ENCODE measurements around the gene SYPL2. TPM values are rescaled to one million over a fixed set of nuclear protein-coding genes. Genes with fewer than 3 reads are reported as not detected.

The SYPL2 gene
- total RNA-seq, 1 experiment from 2014 or later: 2.5 TPM

GRCh38 chr1:109498161-109498801 is 31.9 kb downstream of the SYPL2 start:
- no peak overlapping the region for H2BK5ac ChIP-seq (ENCODE audit: insufficient read length, low read length)
- no peak overlapping the region for H3K23ac ChIP-seq (ENCODE audit: insufficient read length, low read depth, low read length)
- H3K27me3 ChIP-seq (ENCODE audit: insufficient read depth, low read length): no peaks in the 10 kb centered on the region
- H3K9ac ChIP-seq (ENCODE audit: extremely low read depth, insufficient read length, low read length): no peak overlapping the region
- no peak overlapping the region for H3K4ac ChIP-seq (ENCODE audit: low read depth, low read length)
- no peaks in the 10 kb centered on the region for H3K23me2 ChIP-seq (ENCODE audit: insufficient read length, low read depth, low read length, poor library complexity, severe bottlenecking)
- H3K14ac ChIP-seq (ENCODE audit: insufficient read depth, low read length): no peak overlapping the region
- Mint-ChIP-seq H3K4me3 (0 out of 5 replicates have a peak overlapping the region, but pooled peaks of 1 of the 2 experiments have one; percentile 57), H3K9me3 (no peaks in the 10 kb centered on the region), H3K4me1 (peaks cover 20 to 21% of the 10 kb centered on the region in 2 experiments), H3K36me3 (ENCODE audit: insufficient read depth in 1 of 3, low read depth in 3 of 3) (peaks cover 0 to 11% (median 5%) of the 10 kb centered on the region in 3 experiments; a peak in 5 of 7 replicates), H3K27ac (peak overlapping the region in 2 of 3 experiments; percentile 41 to 73; a peak in 2 of 7 replicates), H3K27me3 (ENCODE audit: low read depth) (no peaks in the 10 kb centered on the region)
- H3K27ac ChIP-seq (ENCODE audit: insufficient read length, low read depth, low read length): no peak overlapping the region
- no peaks in the 10 kb centered on the region for H3K9me3 ChIP-seq (ENCODE audit: control insufficient read depth, low read depth, low read length)
- no peak overlapping the region for H3K56ac ChIP-seq (ENCODE audit: insufficient read length, low read depth, low read length)
- H4K5ac ChIP-seq (ENCODE audit: insufficient read length, low read depth, low read length): no peak overlapping the region
- H2BK120ac ChIP-seq (ENCODE audit: low read depth, low read length, poor library complexity, severe bottlenecking): no peak overlapping the region
- no peak overlapping the region for H2BK20ac ChIP-seq (ENCODE audit: low read depth, low read length, poor library complexity, severe bottlenecking)
- H3K4me2 ChIP-seq (ENCODE audit: insufficient read depth, insufficient read length, low read length): no peak overlapping the region
- no peak overlapping the region for H4K8ac ChIP-seq (replicated peaks; ENCODE audit: insufficient read length, low read depth, low read length)
- TF ChIP-seq, protein P1, sequence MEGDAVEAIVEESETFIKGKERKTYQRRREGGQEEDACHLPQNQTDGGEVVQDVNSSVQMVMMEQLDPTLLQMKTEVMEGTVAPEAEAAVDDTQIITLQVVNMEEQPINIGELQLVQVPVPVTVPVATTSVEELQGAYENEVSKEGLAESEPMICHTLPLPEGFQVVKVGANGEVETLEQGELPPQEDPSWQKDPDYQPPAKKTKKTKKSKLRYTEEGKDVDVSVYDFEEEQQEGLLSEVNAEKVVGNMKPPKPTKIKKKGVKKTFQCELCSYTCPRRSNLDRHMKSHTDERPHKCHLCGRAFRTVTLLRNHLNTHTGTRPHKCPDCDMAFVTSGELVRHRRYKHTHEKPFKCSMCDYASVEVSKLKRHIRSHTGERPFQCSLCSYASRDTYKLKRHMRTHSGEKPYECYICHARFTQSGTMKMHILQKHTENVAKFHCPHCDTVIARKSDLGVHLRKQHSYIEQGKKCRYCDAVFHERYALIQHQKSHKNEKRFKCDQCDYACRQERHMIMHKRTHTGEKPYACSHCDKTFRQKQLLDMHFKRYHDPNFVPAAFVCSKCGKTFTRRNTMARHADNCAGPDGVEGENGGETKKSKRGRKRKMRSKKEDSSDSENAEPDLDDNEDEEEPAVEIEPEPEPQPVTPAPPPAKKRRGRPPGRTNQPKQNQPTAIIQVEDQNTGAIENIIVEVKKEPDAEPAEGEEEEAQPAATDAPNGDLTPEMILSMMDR (conservative IDR thresholded peaks at IDR 0.05): peak; percentile 81
- no peaks in the 10 kb centered on the region for H4K20me1 ChIP-seq (ENCODE audit: control insufficient read depth, insufficient read depth, insufficient read length)
- no peak overlapping the region for H3T11ph ChIP-seq (ENCODE audit: low read length)
- H3K79me2 ChIP-seq (ENCODE audit: insufficient read depth, low read length): no peaks in the 10 kb centered on the region
- no peak overlapping the region for H2BK15ac ChIP-seq (ENCODE audit: low read depth, low read length)
- DNase-seq: peak; percentile 84
- H3K4me1 ChIP-seq (ENCODE audit: insufficient read depth, low read length): peaks cover 2% of the 10 kb centered on the region; the same call in 1 of the 2 replicates
- H2AK5ac ChIP-seq (ENCODE audit: insufficient read length, low read length): no peak overlapping the region
- WGBS (ENCODE audit: extremely low coverage, insufficient read length, low lambda C conversion rate): no CpG with 5 or more reads among the region's 12 CpGs
- no peak overlapping the region for H3K18ac ChIP-seq (ENCODE audit: insufficient read length, low read depth, low read length)
- no peak overlapping the region for H2BK12ac ChIP-seq (ENCODE audit: insufficient read length, low read depth, low read length)
- no peak overlapping the region for H4K91ac ChIP-seq (ENCODE audit: insufficient read length, low read depth, low read length)
- H3K79me1 ChIP-seq (ENCODE audit: insufficient read depth, low read depth, low read length, poor library complexity, severe bottlenecking): no peaks in the 10 kb centered on the region
- no peak overlapping the region for H2AFZ ChIP-seq (ENCODE audit: low read length)
